MCF 10A (cell line): ENCODE results near the gene FLNC. TPM values are rescaled to one million over a fixed set of nuclear protein-coding genes. Genes with fewer than 3 reads are reported as not detected.

ENCODE experiments used
- BruUV-seq: library from RNA; stranded (reverse); fragments of 400-500 nt; replicated peaks from 2 replicates; lab custom pipeline; 2021; lab: Mats Ljungman, UMichigan
- CTCF ChIA-PET: fragments of 300-600 bp; sonication (Branson Sonifier 250); formaldehyde crosslinking; extraction: SDS; loops from one replicate; lab custom pipeline; 2021; ENCODE audit warnings: antibody characterized with exemption, inconsistent platforms; lab: Yijun Ruan, JAX
- POLR2A ChIA-PET: fragments of 300-600, 350-650 bp; sonication (Branson Sonifier 250); formaldehyde crosslinking; extraction: SDS; loops from one replicate; lab custom pipeline; 2020; ENCODE audit warnings: antibody characterized with exemption, inconsistent platforms; lab: Yijun Ruan, JAX
- DNase-seq: peaks from one replicate; pipeline ENCODE4 v3.0.0-alpha.2; 2018; ENCODE audit not compliant: unreplicated experiment
- H3K27ac Mint-ChIP-seq: one replicate; pipeline ENCODE4 v1.8.0; 2022; ENCODE audit warnings: mild to moderate bottlenecking, low read depth, mixed read lengths; ENCODE audit not compliant: unreplicated experiment
- H3K27me3 Mint-ChIP-seq: one replicate; pipeline ENCODE4 v1.8.0; 2022; ENCODE audit warnings: mixed read lengths; ENCODE audit not compliant: insufficient read depth, unreplicated experiment
- H3K36me3 Mint-ChIP-seq: one replicate; pipeline ENCODE4 v1.8.0; 2022; ENCODE audit warnings: mild to moderate bottlenecking, moderate library complexity, mixed read lengths; ENCODE audit not compliant: insufficient read depth, unreplicated experiment
- H3K4me1 Mint-ChIP-seq: one replicate; pipeline ENCODE4 v1.8.0; 2022; ENCODE audit warnings: mixed read lengths; ENCODE audit not compliant: insufficient read depth, unreplicated experiment
- H3K4me3 Mint-ChIP-seq: one replicate; pipeline ENCODE4 v1.8.0; 2022; ENCODE audit warnings: mild to moderate bottlenecking, moderate library complexity, mixed read lengths; ENCODE audit not compliant: unreplicated experiment
- H3K9me3 Mint-ChIP-seq: one replicate; pipeline ENCODE4 v1.8.0; 2022; ENCODE audit warnings: mixed read lengths; ENCODE audit not compliant: unreplicated experiment
- intact Hi-C: fragments of 100-400 bp; cut with micrococcal nuclease; formaldehyde crosslinking; loops from 2 replicates; pipeline ENCODE4 v1.14.1; 2022
- total RNA-seq: library from RNA; stranded (reverse); gene quantifications from 2 replicates; pipeline ENCODE4 v1.2.3, GENCODE V29; 2022
- TF ChIP-seq, protein P1 (sequence below): fragments of 200-600 bp; IDR thresholded peaks from one replicate; pipeline ENCODE4 v1.8.0; 2022; ENCODE audit warnings: antibody characterized with exemption, mild to moderate bottlenecking; ENCODE audit not compliant: unreplicated experiment

The FLNC gene
- total RNA-seq, 1 experiment from 2014 or later = 0.28 TPM

DNA sequence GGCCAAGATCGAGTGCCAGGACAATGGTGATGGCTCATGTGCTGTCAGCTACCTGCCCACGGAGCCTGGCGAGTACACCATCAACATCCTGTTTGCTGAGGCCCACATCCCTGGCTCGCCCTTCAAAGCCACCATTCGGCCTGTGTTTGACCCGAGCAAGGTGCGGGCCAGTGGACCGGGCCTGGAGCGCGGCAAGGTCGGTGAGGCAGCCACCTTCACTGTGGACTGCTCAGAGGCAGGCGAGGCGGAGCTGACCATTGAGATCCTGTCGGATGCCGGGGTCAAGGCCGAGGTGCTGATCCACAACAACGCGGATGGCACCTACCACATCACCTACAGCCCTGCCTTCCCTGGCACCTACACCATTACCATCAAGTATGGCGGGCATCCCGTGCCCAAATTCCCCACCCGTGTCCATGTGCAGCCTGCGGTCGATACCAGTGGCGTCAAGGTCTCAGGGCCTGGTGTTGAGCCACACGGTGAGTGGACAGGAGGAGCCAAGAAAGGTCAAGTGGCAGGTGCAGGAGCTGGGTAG, 14.6 kb downstream of the FLNC start:
- TF ChIP-seq, protein P1, sequence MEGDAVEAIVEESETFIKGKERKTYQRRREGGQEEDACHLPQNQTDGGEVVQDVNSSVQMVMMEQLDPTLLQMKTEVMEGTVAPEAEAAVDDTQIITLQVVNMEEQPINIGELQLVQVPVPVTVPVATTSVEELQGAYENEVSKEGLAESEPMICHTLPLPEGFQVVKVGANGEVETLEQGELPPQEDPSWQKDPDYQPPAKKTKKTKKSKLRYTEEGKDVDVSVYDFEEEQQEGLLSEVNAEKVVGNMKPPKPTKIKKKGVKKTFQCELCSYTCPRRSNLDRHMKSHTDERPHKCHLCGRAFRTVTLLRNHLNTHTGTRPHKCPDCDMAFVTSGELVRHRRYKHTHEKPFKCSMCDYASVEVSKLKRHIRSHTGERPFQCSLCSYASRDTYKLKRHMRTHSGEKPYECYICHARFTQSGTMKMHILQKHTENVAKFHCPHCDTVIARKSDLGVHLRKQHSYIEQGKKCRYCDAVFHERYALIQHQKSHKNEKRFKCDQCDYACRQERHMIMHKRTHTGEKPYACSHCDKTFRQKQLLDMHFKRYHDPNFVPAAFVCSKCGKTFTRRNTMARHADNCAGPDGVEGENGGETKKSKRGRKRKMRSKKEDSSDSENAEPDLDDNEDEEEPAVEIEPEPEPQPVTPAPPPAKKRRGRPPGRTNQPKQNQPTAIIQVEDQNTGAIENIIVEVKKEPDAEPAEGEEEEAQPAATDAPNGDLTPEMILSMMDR = no peak
- H3K27ac Mint-ChIP-seq = no peak overlapping the region
- BruUV-seq = no TSS peak
- ChIA-PET CTCF (interaction anchor here (0.8 kb wide), 1 partner anchor 10 kb away, joined by 4 read pairs; no protein-coding TSS in a partner anchor), POLR2A (no interaction called here)
- H3K9me3 Mint-ChIP-seq = no peaks in the 10 kb centered on the region
- intact Hi-C loops = no loop called here
- H3K4me3 Mint-ChIP-seq = no peak overlapping the region
- H3K36me3 Mint-ChIP-seq = no peaks in the 10 kb centered on the region
- no peak for DNase-seq
- peaks cover 3% of the 10 kb centered on the region for H3K27me3 Mint-ChIP-seq
- no peaks in the 10 kb centered on the region for H3K4me1 Mint-ChIP-seq

DNA sequence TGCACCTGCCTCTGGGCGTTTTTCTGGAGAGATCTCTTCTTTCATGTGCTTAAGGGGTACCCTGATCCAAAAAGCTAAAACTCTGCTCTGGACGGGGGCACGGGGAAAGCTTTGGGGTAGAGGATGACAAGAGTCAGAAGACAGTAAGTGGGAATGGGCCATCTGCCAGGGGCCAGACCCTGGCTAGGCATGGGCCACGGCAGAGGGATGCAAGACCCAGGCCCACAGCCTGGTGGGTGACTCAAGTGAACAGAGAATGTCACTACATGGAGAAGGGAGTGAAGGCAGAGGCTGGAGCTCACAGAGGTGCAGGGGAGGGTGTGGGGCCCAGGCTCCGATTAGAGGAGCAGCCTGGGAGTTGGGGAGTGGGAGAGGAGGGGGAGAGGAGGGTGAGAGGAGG, 15.3 kb downstream of the FLNC start:
- no peaks in the 10 kb centered on the region for H3K36me3 Mint-ChIP-seq
- POLR2A ChIA-PET = no interaction called here
- CTCF ChIA-PET = no interaction called here
- BruUV-seq = no TSS peak
- TF ChIP-seq, protein P1 = no peak
- no peaks in the 10 kb centered on the region for H3K9me3 Mint-ChIP-seq
- intact Hi-C loops = no loop called here
- DNase-seq = no peak
- no peak overlapping the region for H3K4me3 Mint-ChIP-seq
- H3K27ac Mint-ChIP-seq = no peak overlapping the region
- H3K27me3 Mint-ChIP-seq = peaks cover 10% of the 10 kb centered on the region
- no peaks in the 10 kb centered on the region for H3K4me1 Mint-ChIP-seq

DNA sequence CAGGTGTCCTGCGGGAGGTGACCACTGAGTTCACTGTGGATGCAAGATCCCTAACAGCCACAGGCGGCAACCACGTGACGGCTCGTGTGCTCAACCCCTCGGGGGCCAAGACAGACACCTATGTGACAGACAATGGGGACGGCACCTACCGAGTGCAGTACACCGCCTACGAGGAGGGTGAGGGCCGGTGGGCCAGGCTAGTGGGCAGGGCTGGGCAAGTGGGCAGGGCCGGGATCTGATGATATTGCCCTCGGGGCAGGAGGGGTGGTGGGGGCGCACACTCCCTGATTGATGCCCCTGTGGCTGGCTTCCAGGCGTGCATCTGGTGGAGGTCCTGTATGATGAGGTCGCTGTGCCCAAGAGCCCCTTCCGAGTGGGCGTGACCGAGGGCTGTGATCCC, 15.8 kb downstream of the FLNC start:
- Mint-ChIP-seq H3K36me3 (no peaks in the 10 kb centered on the region), H3K9me3 (no peaks in the 10 kb centered on the region), H3K4me3 (no peak overlapping the region), H3K4me1 (no peaks in the 10 kb centered on the region), H3K27me3 (peaks cover 10% of the 10 kb centered on the region), H3K27ac (no peak overlapping the region)
- CTCF ChIA-PET = no interaction called here
- POLR2A ChIA-PET = no interaction called here
- no TSS peak for BruUV-seq
- intact Hi-C loops = no loop called here
- TF ChIP-seq, protein P1 = no peak
- DNase-seq = no peak

DNA sequence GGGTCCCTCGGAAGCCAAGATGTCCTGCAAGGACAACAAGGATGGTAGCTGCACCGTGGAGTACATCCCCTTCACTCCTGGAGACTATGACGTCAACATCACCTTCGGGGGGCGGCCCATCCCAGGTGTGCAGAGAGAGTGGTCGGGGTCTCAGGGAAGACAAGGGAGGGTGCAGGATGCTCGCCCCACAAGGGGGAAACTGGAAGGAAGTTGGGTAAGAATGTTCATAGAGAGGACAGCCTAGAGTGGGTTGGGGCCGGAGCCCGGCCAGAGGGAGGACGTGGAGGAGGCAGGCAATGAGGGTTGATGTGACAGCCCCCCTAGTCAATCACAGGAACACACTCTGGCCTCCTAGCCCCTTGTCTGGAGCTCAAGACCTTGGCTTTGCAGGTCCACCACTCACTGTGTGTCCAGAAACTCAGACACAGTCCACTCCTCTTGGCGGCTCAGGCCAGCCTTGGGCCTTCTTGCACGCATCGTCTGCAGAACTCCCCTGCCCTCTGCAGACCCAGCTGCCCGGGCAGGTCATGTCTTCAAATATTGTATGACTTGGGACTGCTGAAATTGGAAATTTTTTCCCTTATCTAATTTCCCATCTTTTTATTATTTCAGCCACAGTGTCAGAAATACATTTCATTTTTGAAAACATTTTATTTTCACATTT, 16.7 kb downstream of the FLNC start:
- TF ChIP-seq, protein P1 = no peak
- H3K9me3 Mint-ChIP-seq = no peaks in the 10 kb centered on the region
- H3K36me3 Mint-ChIP-seq = no peaks in the 10 kb centered on the region
- DNase-seq = no peak
- H3K27me3 Mint-ChIP-seq = peaks cover 10% of the 10 kb centered on the region
- POLR2A ChIA-PET = no interaction called here
- H3K27ac Mint-ChIP-seq = no peak overlapping the region
- intact Hi-C loops = no loop called here
- no peaks in the 10 kb centered on the region for H3K4me1 Mint-ChIP-seq
- H3K4me3 Mint-ChIP-seq = no peak overlapping the region
- no TSS peak for BruUV-seq
- CTCF ChIA-PET = interaction anchor here (0.6 kb wide), 1 partner anchor 91 kb away, joined by 3 read pairs; the partner anchor contains the start of gene IRF5
